Loucy (cell line): ENCODE results near the gene SBDS.

Experiments used
- H2AFZ ChIP-seq: fragments of 200-600 bp; sonication (generic); 2 replicates; pipeline ENCODE4 v1.6.0; 2016; ENCODE audit warnings: antibody characterized with exemption, mild to moderate bottlenecking, low read length, moderate library complexity
- H3F3A ChIP-seq: fragments of 200-600 bp; 2 replicates; pipeline ENCODE4 v1.6.0; 2016; ENCODE audit warnings: antibody characterized with exemption, low read depth, mild to moderate bottlenecking
- H3K27me3 ChIP-seq: fragments of 200-600 bp; sonication (generic); 2 replicates; pipeline ENCODE4 v1.6.1; 2014; ENCODE audit warnings: low read length, mild to moderate bottlenecking; ENCODE audit not compliant: insufficient read depth, poor library complexity, severe bottlenecking
- H3K36me3 ChIP-seq: fragments of 200-600 bp; sonication (generic); 2 replicates; pipeline ENCODE4 v1.6.1; 2016; ENCODE audit warnings: low read length; ENCODE audit not compliant: insufficient read depth
- H3K4me1 ChIP-seq: fragments of 200-600 bp; sonication (generic); 2 replicates; pipeline ENCODE4 v1.5.1; 2014; ENCODE audit warnings: low read length, mild to moderate bottlenecking; ENCODE audit not compliant: insufficient read depth, poor library complexity, severe bottlenecking
- H3K4me2 ChIP-seq: fragments of 200-600 bp; sonication (generic); 2 replicates; pipeline ENCODE4 v1.6.0; 2014; ENCODE audit warnings: antibody characterized with exemption, low read length, low read depth, mild to moderate bottlenecking; ENCODE audit not compliant: poor library complexity, severe bottlenecking
- H3K4me3 ChIP-seq: fragments of 200-600 bp; sonication (generic); 2 replicates; pipeline ENCODE4 v1.5.1; 2014; ENCODE audit warnings: low read length, mild to moderate bottlenecking, mixed read lengths; ENCODE audit not compliant: poor library complexity, severe bottlenecking
- H3K79me2 ChIP-seq: fragments of 200-600 bp; sonication (generic); 2 replicates; pipeline ENCODE4 v1.6.1; 2014; ENCODE audit warnings: low read length; ENCODE audit not compliant: insufficient read depth
- H3K9ac ChIP-seq: fragments of 200-600 bp; sonication (generic); 2 replicates; pipeline ENCODE4 v1.6.0; 2014; ENCODE audit warnings: mild to moderate bottlenecking, low read depth, low read length, moderate library complexity; ENCODE audit not compliant: poor library complexity, severe bottlenecking
- H3K9me2 ChIP-seq: fragments of 200-600 bp; sonication (generic); replicated peaks from 2 replicates; pipeline ENCODE4 v1.6.1; 2016; ENCODE audit warnings: low read depth, low read length, mixed read lengths
- H3K9me3 ChIP-seq: fragments of 200-600 bp; sonication (generic); 2 replicates; pipeline ENCODE4 v1.6.1; 2014; ENCODE audit warnings: mild to moderate bottlenecking, antibody characterized with exemption, low read length, low read depth; ENCODE audit not compliant: insufficient read depth
- H4K20me1 ChIP-seq: fragments of 200-600 bp; sonication (generic); 2 replicates; pipeline ENCODE4 v1.6.0; 2014; ENCODE audit warnings: antibody characterized with exemption, low read length, mild to moderate bottlenecking; ENCODE audit not compliant: insufficient read depth, poor library complexity, severe bottlenecking
- CTCF ChIP-seq: fragments of 200-600 bp; sonication (generic); conservative IDR thresholded peaks from 2 replicates; pipeline ENCODE4 v1.5.1; 2014; ENCODE audit warnings: mild to moderate bottlenecking, antibody characterized with exemption, low read length
- EZH2phosphoT487 ChIP-seq: fragments of 200-600 bp; IDR thresholded peaks from 2 replicates; pipeline ENCODE4 v1.6.1; 2018; ENCODE audit warnings: antibody characterized with exemption, mild to moderate bottlenecking, moderate library complexity, borderline replicate concordance

Gene SBDS

GRCh38 chr7:66948480-66949109 lies 46.8 kb downstream of the SBDS start:
- Histone ChIP-seq H3K9me2 (no peaks in the 10 kb centered on the region), H3K4me3 (no peak overlapping the region), H3K9ac (no peak overlapping the region), H3K4me1 (no peaks in the 10 kb centered on the region), H3K9me3 (no peaks in the 10 kb centered on the region), H3K36me3 (peaks cover 87% of the 10 kb centered on the region), H4K20me1 (no peaks in the 10 kb centered on the region), H3K79me2 (no peaks in the 10 kb centered on the region), H3K4me2 (no peak overlapping the region), H3K27me3 (no peaks in the 10 kb centered on the region), H3F3A (no peaks in the 10 kb centered on the region), H2AFZ (no peak overlapping the region)
- TF ChIP-seq EZH2phosphoT487 (no peak), CTCF (no peak)

GRCh38 chr7:66946545-66946944 lies 48.8 kb downstream of the SBDS start:
- Histone ChIP-seq H2AFZ (no peak overlapping the region), H3K79me2 (no peaks in the 10 kb centered on the region), H3K27me3 (no peaks in the 10 kb centered on the region), H3K36me3 (peaks cover 86% of the 10 kb centered on the region), H3F3A (no peaks in the 10 kb centered on the region), H3K4me1 (no peaks in the 10 kb centered on the region), H3K4me2 (no peak overlapping the region), H3K9ac (no peak overlapping the region), H3K9me2 (no peaks in the 10 kb centered on the region), H3K4me3 (no peak overlapping the region), H3K9me3 (no peaks in the 10 kb centered on the region), H4K20me1 (peaks cover 4% of the 10 kb centered on the region)
- TF ChIP-seq EZH2phosphoT487 (no peak), CTCF (no peak)

GRCh38 chr7:66939325-66939724 lies 56.1 kb downstream of the SBDS start:
- TF ChIP-seq CTCF = no peak
- no peaks in the 10 kb centered on the region for H3K27me3 ChIP-seq
- no peaks in the 10 kb centered on the region for H3K9me2 ChIP-seq
- H3K4me1 ChIP-seq = no peaks in the 10 kb centered on the region
- H4K20me1 ChIP-seq = peaks cover 26% of the 10 kb centered on the region
- H3K36me3 ChIP-seq = peaks cover 37% of the 10 kb centered on the region; the same call in 1 of the 2 replicates
- H3K9me3 ChIP-seq = no peaks in the 10 kb centered on the region
- H2AFZ ChIP-seq = no peak overlapping the region
- no peaks in the 10 kb centered on the region for H3F3A ChIP-seq
- no peak overlapping the region for H3K4me3 ChIP-seq
- peaks cover 61% of the 10 kb centered on the region for H3K79me2 ChIP-seq
- no peak overlapping the region for H3K4me2 ChIP-seq
- no peak overlapping the region for H3K9ac ChIP-seq
